SK-N-SH (cell line): ENCODE measurements around the gene TKT. TPM values are rescaled to one million over a fixed set of nuclear protein-coding genes. Genes with fewer than 3 reads are reported as not detected.

Experiments
- CTCF ChIA-PET: fragments of 300-600, 350-600 bp; formaldehyde crosslinking; extraction: SDS; loops from one replicate; lab custom pipeline; 2021; lab: Yijun Ruan, JAX
- POLR2A ChIA-PET: fragments of 350-600 bp; sonication (Branson Sonifier 250); formaldehyde crosslinking; extraction: SDS; loops from one replicate; lab custom pipeline; 2020; ENCODE audit warnings: antibody characterized with exemption, inconsistent platforms; lab: Yijun Ruan, JAX
- DNase-seq: peaks from one replicate; pipeline ENCODE4 v3.0.0; 2012
- H2AFZ ChIP-seq: fragments of 200-600 bp; sonication (generic); 2 replicates; pipeline ENCODE4 v1.8.1; 2016; ENCODE audit warnings: antibody characterized with exemption, mild to moderate bottlenecking, low read depth
- H3F3A ChIP-seq: fragments of 200-600 bp; sonication (generic); replicated peaks from 2 replicates; pipeline ENCODE3; 2016; ENCODE audit warnings: antibody characterized with exemption, mild to moderate bottlenecking; ENCODE audit not compliant: insufficient read depth
- H3K27ac ChIP-seq, 2 experiments: fragments of 200-500 bp in 1 of 2; fragments of 200-600 bp in 1 of 2; sonication (Bioruptor generic) in 1 of 2; sonication (generic), shearing (Covaris generic) in 1 of 2; 2 replicates each; pipeline versions ENCODE4 v1.5.1 to v1.6.1; 2014 to 2016; ENCODE audit warnings: low read depth in 2 of 2, inconsistent platforms in 1 of 2, low read length in 1 of 2, mild to moderate bottlenecking in 1 of 2, mixed read lengths in 1 of 2
- H3K27me3 ChIP-seq: fragments of 200-600 bp; sonication (generic), shearing (Covaris generic); 2 replicates; pipeline ENCODE4 v1.6.1; 2016; ENCODE audit warnings: mixed run types; ENCODE audit not compliant: insufficient read depth
- H3K36me3 ChIP-seq, 2 experiments: fragments of 200-500 bp in 1 of 2; fragments of 200-600 bp in 1 of 2; sonication (Bioruptor generic) in 1 of 2; sonication (generic) in 1 of 2; replicated peaks in 1 of 2; 2 replicates each; pipeline versions ENCODE3 to v1.5.1; 2014 to 2016; ENCODE audit warnings: low read length in 1 of 2, mild to moderate bottlenecking in 1 of 2; ENCODE audit not compliant: insufficient read depth in 2 of 2, control insufficient read depth in 1 of 2
- H3K4me1 ChIP-seq, 2 experiments: fragments of 200-500 bp in 1 of 2; fragments of 200-600 bp in 1 of 2; sonication (Bioruptor generic) in 1 of 2; sonication (generic), shearing (Covaris generic) in 1 of 2; 2 replicates each; pipeline versions ENCODE4 v1.5.1 to v1.6.1; 2014 to 2016; ENCODE audit warnings: low read depth in 1 of 2, low read length in 1 of 2, mixed run types in 1 of 2; ENCODE audit not compliant: insufficient read depth in 2 of 2, control insufficient read depth in 1 of 2
- H3K4me2 ChIP-seq: fragments of 200-600 bp; sonication (generic), shearing (Covaris generic); 2 replicates; pipeline ENCODE4 v1.6.1; 2017; ENCODE audit warnings: mixed run types
- H3K4me3 ChIP-seq, 2 experiments: fragments of 200-500 bp in 1 of 2; fragments of 200-600 bp in 1 of 2; sonication (Bioruptor generic) in 1 of 2; sonication (generic), shearing (Covaris generic) in 1 of 2; 2 replicates each; pipeline versions ENCODE4 v1.5.1 to v1.8.1; 2014 to 2016; ENCODE audit warnings: low read depth in 2 of 2, inconsistent platforms in 1 of 2, low read length in 1 of 2, mild to moderate bottlenecking in 1 of 2, mixed read lengths in 1 of 2, moderate library complexity in 1 of 2
- H3K79me2 ChIP-seq: fragments of 200-600 bp; sonication (generic); 2 replicates; pipeline ENCODE4 v1.8.1; 2017; ENCODE audit warnings: mild to moderate bottlenecking; ENCODE audit not compliant: insufficient read depth
- H3K9ac ChIP-seq: fragments of 200-600 bp; sonication (generic); 2 replicates; pipeline ENCODE4 v1.6.1; 2017; ENCODE audit warnings: mixed run types
- H3K9me2 ChIP-seq: fragments of 200-600 bp; sonication (generic); 2 replicates; pipeline ENCODE4 v1.6.1; 2017; ENCODE audit warnings: mixed run types
- H3K9me3 ChIP-seq: fragments of 200-600 bp; sonication (generic); 2 replicates; pipeline ENCODE4 v1.6.1; 2017; ENCODE audit warnings: mixed run types, mild to moderate bottlenecking, moderate library complexity
- H4K20me1 ChIP-seq: fragments of 200-600 bp; sonication (generic); 2 replicates; pipeline ENCODE4 v1.6.1; 2017; ENCODE audit warnings: mild to moderate bottlenecking, mixed run types; ENCODE audit not compliant: insufficient read depth
- CHD2 ChIP-seq: fragments of 150-350 bp; IDR thresholded peaks from 2 replicates; pipeline ENCODE4 v1.6.1; 2018; ENCODE audit warnings: low read length; ENCODE audit not compliant: partially characterized antibody
- CTCF ChIP-seq: fragments of 200-600 bp; sonication (generic); IDR thresholded peaks from 2 replicates; pipeline ENCODE4 v1.6.1; 2017; ENCODE audit warnings: antibody characterized with exemption, mild to moderate bottlenecking, moderate library complexity
- EZH2phosphoT487 ChIP-seq: fragments of 200-600 bp; sonication (generic); IDR thresholded peaks from 2 replicates; pipeline ENCODE4 v1.6.1; 2017; ENCODE audit warnings: low read depth, mixed run types, mild to moderate bottlenecking, antibody characterized with exemption, moderate library complexity, borderline replicate concordance
- FOXM1 ChIP-seq: IDR thresholded peaks from 2 replicates; pipeline ENCODE4 v1.4.0; 2012; ENCODE audit warnings: low read depth, mild to moderate bottlenecking
- GABPA ChIP-seq: IDR thresholded peaks from 2 replicates; pipeline ENCODE4 v1.4.0; 2012; ENCODE audit warnings: low read depth, mild to moderate bottlenecking
- MAX ChIP-seq: IDR thresholded peaks from 2 replicates; pipeline ENCODE4 v1.4.0; 2012; ENCODE audit warnings: low read depth
- MXI1 ChIP-seq: IDR thresholded peaks from 2 replicates; pipeline ENCODE4 v1.6.1; 2012; ENCODE audit warnings: mild to moderate bottlenecking, low read depth, low read length, improper control_type of control experiment
- NRF1 ChIP-seq: IDR thresholded peaks from 2 replicates; pipeline ENCODE4 v1.6.1; 2012; ENCODE audit warnings: low read depth, mild to moderate bottlenecking, low read length
- POLR2AphosphoS5 ChIP-seq: IDR thresholded peaks from 2 replicates; pipeline ENCODE4 v1.6.1; 2012; ENCODE audit warnings: low read depth, low read length
- RAD21 ChIP-seq: IDR thresholded peaks from 2 replicates; pipeline ENCODE4 v1.6.1; 2012; ENCODE audit warnings: mild to moderate bottlenecking, low read length
- REST ChIP-seq: IDR thresholded peaks from 2 replicates; pipeline ENCODE4 v1.6.1; 2012; ENCODE audit warnings: mild to moderate bottlenecking, low read depth, low read length, moderate library complexity
- RXRA ChIP-seq: IDR thresholded peaks from 2 replicates; pipeline ENCODE4 v1.4.0; 2012; ENCODE audit warnings: low read depth, mild to moderate bottlenecking, borderline replicate concordance
- SIN3A ChIP-seq: IDR thresholded peaks from 2 replicates; pipeline ENCODE4 v1.6.1; 2012; ENCODE audit warnings: low read depth, mild to moderate bottlenecking, low read length, moderate library complexity, borderline replicate concordance
- SMC3 ChIP-seq: IDR thresholded peaks from 2 replicates; pipeline ENCODE4 v1.6.1; 2012; ENCODE audit warnings: low read depth, low read length, improper control_type of control experiment
- TCF12 ChIP-seq: IDR thresholded peaks from 2 replicates; pipeline ENCODE4 v1.4.0; 2012
- USF1 ChIP-seq: IDR thresholded peaks from 2 replicates; pipeline ENCODE4 v1.4.0; 2012; ENCODE audit warnings: low read depth, borderline replicate concordance
- YY1 ChIP-seq: IDR thresholded peaks from 2 replicates; pipeline ENCODE4 v1.4.0; 2012; ENCODE audit warnings: low read depth, mild to moderate bottlenecking
- ZBTB33 ChIP-seq: IDR thresholded peaks from 2 replicates; pipeline ENCODE4 v1.4.0; 2012; ENCODE audit warnings: low read depth, borderline replicate concordance
- WGBS: methylation state at CpG from one replicate; pipeline ENCODE4 v1.1.6; 2017; ENCODE audit warnings: low lambda C conversion rate; 5-methylcytosine and 5-hydroxymethylcytosine counted together
- polyA plus RNA-seq, 3 experiments: library from polyadenylated mRNA; depleted of rRNA; stranded (reverse); fragments of >200 nt; gene quantifications; 2 replicates each; pipeline ENCODE4 v1.2.3, GENCODE V29; 2012

The TKT gene
- polyA plus RNA-seq, 1 of the 3 experiments (the other 2 are of a cell fraction) = 144 TPM

DNA sequence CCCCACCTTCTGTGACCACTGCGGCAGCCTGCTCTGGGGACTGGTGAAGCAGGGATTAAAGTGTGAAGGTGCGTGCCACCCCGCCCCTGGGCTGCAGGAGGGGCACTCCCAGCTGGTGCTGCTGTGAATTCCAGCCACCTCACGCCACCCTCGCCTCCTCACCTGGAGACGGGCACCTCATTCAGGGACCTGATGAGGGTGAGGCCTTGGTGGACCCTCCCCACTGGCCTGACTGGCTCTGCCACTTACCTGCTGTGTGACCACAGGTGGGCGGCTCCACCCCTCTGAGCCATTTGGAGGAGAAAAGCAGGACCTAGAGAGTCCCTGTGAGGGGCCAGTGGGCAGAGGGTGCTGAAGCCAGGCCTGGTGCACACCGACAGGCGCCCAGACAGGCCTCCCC lies 72.3 kb downstream of the TKT start:
- CTCF ChIA-PET = interaction anchor here (1.4 to 2.6 kb wide), 2 partner anchors 12 to 48 kb away, joined by 5 to 11 read pairs; no protein-coding TSS in a partner anchor
- POLR2A ChIA-PET = no interaction called here
- H3K4me3 ChIP-seq = no peak overlapping the region
- H3K4me1 ChIP-seq = no peaks in the 10 kb centered on the region
- no peaks in the 10 kb centered on the region for H3F3A ChIP-seq
- no peaks in the 10 kb centered on the region for H3K9me2 ChIP-seq
- WGBS = no CpG with 5 or more reads among the region's 9 CpGs
- H3K79me2 ChIP-seq = no peaks in the 10 kb centered on the region
- no peak overlapping the region for H2AFZ ChIP-seq
- TF ChIP-seq YY1 (no peak), POLR2AphosphoS5 (no peak), USF1 (no peak), TCF12 (no peak), NRF1 (no peak), MAX (no peak), RAD21 (no peak), EZH2phosphoT487 (no peak), SMC3 (no peak), CHD2 (no peak), MXI1 (no peak), FOXM1 (no peak), ZBTB33 (no peak), GABPA (no peak), CTCF (no peak), SIN3A (no peak), RXRA (no peak), REST (no peak)
- no peaks in the 10 kb centered on the region for H4K20me1 ChIP-seq
- no peak overlapping the region for H3K4me2 ChIP-seq
- H3K36me3 ChIP-seq = peaks cover 0 to 2% of the 10 kb centered on the region in 2 experiments
- H3K9me3 ChIP-seq = no peaks in the 10 kb centered on the region
- H3K27ac ChIP-seq = no peak overlapping the region
- no peak overlapping the region for H3K9ac ChIP-seq
- H3K27me3 ChIP-seq = no peaks in the 10 kb centered on the region
- DNase-seq = no peak
